Ureter (tissue), 1 donor: ENCODE measurements around the gene GGA3. TPM values are rescaled to one million over a fixed set of nuclear protein-coding genes. Genes with fewer than 3 reads are reported as not detected.
"Not testable (repeated sequence)": the region's sequence is repeated elsewhere in the genome, so short reads cannot be mapped to it uniquely, and the experiment has no call there.

Experiments
- DNase-seq: peaks from one replicate; pipeline ENCODE4 v3.0.0-alpha.2; 2020; ENCODE audit warnings: low spot score
- total RNA-seq: library from RNA; stranded (reverse); gene quantifications from one replicate; pipeline ENCODE4 v1.2.4, GENCODE V29; 2023
- donor health status: DM: yes; HTN: yes; CAD: no.

GGA3 gene
- total RNA-seq, 1 donor from 2014 or later, result 61.4 TPM

GRCh38 chr17:75273977-75274708, 12.7 kb upstream of the GGA3 start:
- no peak for DNase-seq

- no peak for DNase-seq
Observed at GRCh38 chr17:75272848-75273184, 11.4 kb upstream of the GGA3 start.

- no peak for DNase-seq
Observed at GRCh38 chr17:75271955-75272847, 10.8 kb upstream of the GGA3 start.

- peak; percentile 76 for DNase-seq
Observed at GRCh38 chr17:75271233-75271954, 10.0 kb upstream of the GGA3 start.

- DNase-seq, result no peak
Observed at GRCh38 chr17:75270966-75271232, 9.5 kb upstream of the GGA3 start, which contains the start of gene MIF4GD. TSS of gene MIF4GD (minus strand) at chr17:75271231. CDS start at chr17:75270195, 1,036 bp downstream.

- peak; percentile 61 for DNase-seq
Observed at GRCh38 chr17:75270218-75270965, 9.0 kb upstream of the GGA3 start.

GRCh38 chr17:75269844-75270217, 8.4 kb upstream of the GGA3 start:
- DNase-seq, result no peak

- DNase-seq, result no peak
Observed at GRCh38 chr17:75267411-75268232, 6.2 kb upstream of the GGA3 start.

GRCh38 chr17:75267153-75267410, 5.7 kb upstream of the GGA3 start:
- no peak for DNase-seq

- DNase-seq, result no peak
Observed at GRCh38 chr17:75266316-75267152, 5.1 kb upstream of the GGA3 start.

GRCh38 chr17:75265614-75266315, 4.4 kb upstream of the GGA3 start:
- no peak for DNase-seq

GRCh38 chr17:75263055-75263454, 1.6 kb upstream of the GGA3 start:
- DNase-seq, result no peak

GRCh38 chr17:75262112-75262606, 753 bp upstream of the GGA3 start:
- no peak for DNase-seq

GRCh38 chr17:75260641-75261335, 618 bp downstream of the GGA3 start:
- DNase-seq, result no peak

GRCh38 chr17:75257228-75257627, 4.2 kb downstream of the GGA3 start:
- not testable (repeated sequence) for DNase-seq

- not testable (repeated sequence) for DNase-seq
Observed at GRCh38 chr17:75255954-75256698, 5.3 kb downstream of the GGA3 start.

GRCh38 chr17:75252039-75252816, 9.2 kb downstream of the GGA3 start:
- no peak for DNase-seq
